GM12878 (cell line): ENCODE results near the gene COL25A1. TPM values are rescaled to one million over a fixed set of nuclear protein-coding genes. Genes with fewer than 3 reads are reported as not detected.

Experiments used
- CREB1 ChIP-seq: IDR thresholded peaks from 2 replicates; pipeline ENCODE4 v1.6.1; 2012; ENCODE audit warnings: low read depth, mild to moderate bottlenecking, inconsistent platforms
- FOXK2 ChIP-seq: fragments of 450-650 bp; IDR thresholded peaks from 2 replicates; pipeline ENCODE4 v1.6.1; 2017; ENCODE audit warnings: mild to moderate bottlenecking, moderate library complexity
- IRF5 ChIP-seq: fragments of 450-650 bp; IDR thresholded peaks from 2 replicates; pipeline ENCODE4 v1.6.1; 2017; ENCODE audit warnings: borderline replicate concordance
- PAX5 ChIP-seq: IDR thresholded peaks from 2 replicates; pipeline ENCODE4 v1.6.1; 2011; ENCODE audit warnings: low read depth, low read length, borderline replicate concordance
- SREBF2 ChIP-seq: IDR thresholded peaks from 2 replicates; pipeline ENCODE4 v1.6.1; 2012; ENCODE audit warnings: mild to moderate bottlenecking, low read length
- TCF3 ChIP-seq: IDR thresholded peaks from 2 replicates; pipeline ENCODE4 v1.6.1; 2012; ENCODE audit warnings: low read depth, mild to moderate bottlenecking, low read length, borderline replicate concordance; ENCODE audit not compliant: insufficient read depth
- USF1 ChIP-seq: IDR thresholded peaks from 2 replicates; pipeline ENCODE4 v1.6.1; 2011; ENCODE audit warnings: borderline replicate concordance, low read depth, mild to moderate bottlenecking, moderate library complexity, mixed read lengths, low read length; ENCODE audit not compliant: insufficient read depth; ENCODE audit errors: extremely low read length
- ZBED1 ChIP-seq: IDR thresholded peaks from 2 replicates; pipeline ENCODE4 v1.6.1; 2016; ENCODE audit warnings: borderline replicate concordance
- ZBTB4 ChIP-seq: fragments of 450-650 bp; formaldehyde crosslinking; IDR thresholded peaks from 2 replicates; pipeline ENCODE4 v1.4.0; 2022; ENCODE audit warnings: mild to moderate bottlenecking, moderate library complexity
- ZNF217 ChIP-seq: fragments of 450-650 bp; IDR thresholded peaks from 2 replicates; pipeline ENCODE4 v1.6.1; 2017; ENCODE audit warnings: antibody characterized with exemption, mild to moderate bottlenecking
- ZNF687 ChIP-seq: fragments of 450-650 bp; IDR thresholded peaks from 2 replicates; pipeline ENCODE4 v1.6.1; 2017; ENCODE audit warnings: mild to moderate bottlenecking, moderate library complexity
- polyA plus RNA-seq, 11 experiments: library from polyadenylated mRNA; depleted of rRNA in 4 of 11; unstranded in 6 of 11; stranded (reverse) in 5 of 11; fragments of >200 nt; fragmentation: Nextera tagmentation in 4 of 11; fragmentation: Illumina TruSeq in 1 of 11; extraction: Ambion mirVana in 4 of 11; extraction: Trizol in 1 of 11; gene quantifications; 1 replicate in 1 of 11; 2 replicates in 10 of 11; pipeline versions ENCODE4 v1.2.1 to v1.2.3, GENCODE V29; 2011 to 2016; ENCODE audit warnings: inconsistent platforms in 2 of 11, missing spikeins in 2 of 11, low read depth in 1 of 11
- total RNA-seq, 4 experiments: library from RNA; depleted of rRNA in 3 of 4; stranded (reverse); fragments of >200 nt in 3 of 4; fragmentation: Illumina TruSeq in 1 of 4; extraction: Trizol in 1 of 4; gene quantifications; 2 replicates each; pipeline versions ENCODE4 v1.2.1 to v1.2.3, GENCODE V29; 2013 to 2021

The COL25A1 gene
- total and polyA plus RNA-seq, 10 of the 15 experiments (the other 5 are each of a cell fraction or from before 2014, with no cell fraction given), result 0.01 to 0.26 (median 0.12) TPM; not detected in 6

- TF ChIP-seq ZNF687 (no peak), USF1 (no peak), FOXK2 (no peak), TCF3 (no peak), ZBTB4 (CRISPR knock-in tag) (no peak), IRF5 (no peak), CREB1 (no peak), ZBED1 (no peak), ZNF217 (no peak), PAX5 (no peak), SREBF2 (no peak)
Observed at GRCh38 chr4:109233570-109233969, 68.9 kb downstream of the COL25A1 start (continued).
